PFSK-1 (cell line): ENCODE data around the gene CLN3.

Experiments used
- FOXP2 ChIP-seq: optimal IDR thresholded peaks from 2 replicates; pipeline ENCODE3; 2011; ENCODE audit warnings: borderline replicate concordance, control low read depth, inconsistent platforms; ENCODE audit not compliant: insufficient read depth; ENCODE audit errors: extremely low read length, extremely low read depth
- POLR2AphosphoS5 ChIP-seq: IDR thresholded peaks from 2 replicates; pipeline ENCODE4 v1.6.1; 2012; ENCODE audit warnings: low read depth, mild to moderate bottlenecking, control low read depth, low read length, moderate library complexity
- SIN3A ChIP-seq: IDR thresholded peaks from 2 replicates; pipeline ENCODE4 v1.6.1; 2012; ENCODE audit warnings: mild to moderate bottlenecking, low read length, moderate library complexity, borderline replicate concordance; ENCODE audit not compliant: insufficient read depth
- TAF1 ChIP-seq: IDR thresholded peaks from 2 replicates; pipeline ENCODE4 v1.6.1; 2012; ENCODE audit warnings: low read length, control low read depth, borderline replicate concordance; ENCODE audit not compliant: insufficient read depth
- TF ChIP-seq, protein P1 (sequence below), 2 experiments: IDR thresholded peaks; 2 replicates each; pipeline versions ENCODE4 v1.6.1 to v1.8.0; 2011 to 2012; ENCODE audit warnings: low read depth in 2 of 2, low read length in 2 of 2, control low read depth in 1 of 2, inconsistent platforms in 1 of 2, mild to moderate bottlenecking in 1 of 2, moderate library complexity in 1 of 2; ENCODE audit not compliant: insufficient read depth in 1 of 2

The CLN3 gene

GRCh38 chr16:28495098-28495793, 3.4 kb upstream of the CLN3 start:
- TF ChIP-seq, protein P1, sequence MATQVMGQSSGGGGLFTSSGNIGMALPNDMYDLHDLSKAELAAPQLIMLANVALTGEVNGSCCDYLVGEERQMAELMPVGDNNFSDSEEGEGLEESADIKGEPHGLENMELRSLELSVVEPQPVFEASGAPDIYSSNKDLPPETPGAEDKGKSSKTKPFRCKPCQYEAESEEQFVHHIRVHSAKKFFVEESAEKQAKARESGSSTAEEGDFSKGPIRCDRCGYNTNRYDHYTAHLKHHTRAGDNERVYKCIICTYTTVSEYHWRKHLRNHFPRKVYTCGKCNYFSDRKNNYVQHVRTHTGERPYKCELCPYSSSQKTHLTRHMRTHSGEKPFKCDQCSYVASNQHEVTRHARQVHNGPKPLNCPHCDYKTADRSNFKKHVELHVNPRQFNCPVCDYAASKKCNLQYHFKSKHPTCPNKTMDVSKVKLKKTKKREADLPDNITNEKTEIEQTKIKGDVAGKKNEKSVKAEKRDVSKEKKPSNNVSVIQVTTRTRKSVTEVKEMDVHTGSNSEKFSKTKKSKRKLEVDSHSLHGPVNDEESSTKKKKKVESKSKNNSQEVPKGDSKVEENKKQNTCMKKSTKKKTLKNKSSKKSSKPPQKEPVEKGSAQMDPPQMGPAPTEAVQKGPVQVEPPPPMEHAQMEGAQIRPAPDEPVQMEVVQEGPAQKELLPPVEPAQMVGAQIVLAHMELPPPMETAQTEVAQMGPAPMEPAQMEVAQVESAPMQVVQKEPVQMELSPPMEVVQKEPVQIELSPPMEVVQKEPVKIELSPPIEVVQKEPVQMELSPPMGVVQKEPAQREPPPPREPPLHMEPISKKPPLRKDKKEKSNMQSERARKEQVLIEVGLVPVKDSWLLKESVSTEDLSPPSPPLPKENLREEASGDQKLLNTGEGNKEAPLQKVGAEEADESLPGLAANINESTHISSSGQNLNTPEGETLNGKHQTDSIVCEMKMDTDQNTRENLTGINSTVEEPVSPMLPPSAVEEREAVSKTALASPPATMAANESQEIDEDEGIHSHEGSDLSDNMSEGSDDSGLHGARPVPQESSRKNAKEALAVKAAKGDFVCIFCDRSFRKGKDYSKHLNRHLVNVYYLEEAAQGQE (IDR thresholded peaks at IDR 0.05; ENCODE audit: insufficient read depth in 1 of 2, low read depth in 2 of 2, low read length in 2 of 2) = no peak
- TF ChIP-seq TAF1 = no peak
- no peak for TF ChIP-seq POLR2AphosphoS5
- TF ChIP-seq SIN3A = no peak
- no peak for TF ChIP-seq FOXP2

- TF ChIP-seq, protein P1 (IDR thresholded peaks at IDR 0.05; ENCODE audit: insufficient read depth in 1 of 2, low read depth in 2 of 2, low read length in 2 of 2) = no peak
- TF ChIP-seq SIN3A = no peak
- no peak for TF ChIP-seq TAF1
- TF ChIP-seq POLR2AphosphoS5 = no peak
- no peak for TF ChIP-seq FOXP2
Observed at GRCh38 chr16:28494121-28494851, 2.4 kb upstream of the CLN3 start, which contains the start of gene APOBR. APOBR (plus strand) TSS chr16:28494643; CDS start chr16:28494682, 39 bp downstream.

DNA sequence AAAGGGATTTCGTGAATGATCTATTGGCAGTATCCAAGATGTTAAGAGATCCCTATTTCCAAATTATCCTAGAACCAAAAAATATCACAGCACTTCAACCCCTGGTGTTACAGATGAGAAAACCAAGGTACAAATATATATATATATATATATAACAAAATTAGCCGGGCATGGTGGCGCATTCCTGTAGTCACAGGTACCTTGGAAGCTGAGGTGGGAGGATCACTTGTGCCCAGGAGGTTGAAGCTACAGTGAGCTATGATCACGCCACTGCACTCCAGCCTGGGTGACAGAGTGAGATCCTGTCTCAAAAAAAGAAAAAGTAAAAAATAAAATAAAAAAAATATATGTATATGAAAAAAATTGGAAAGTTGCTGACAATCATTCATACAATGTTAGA, 637 bp upstream of the CLN3 start:
- TF ChIP-seq SIN3A (no peak), POLR2AphosphoS5 (no peak), FOXP2 (no peak), TAF1 (no peak)
- TF ChIP-seq, protein P1 (IDR thresholded peaks at IDR 0.05; ENCODE audit: insufficient read depth in 1 of 2, low read depth in 2 of 2, low read length in 2 of 2) = no peak

DNA sequence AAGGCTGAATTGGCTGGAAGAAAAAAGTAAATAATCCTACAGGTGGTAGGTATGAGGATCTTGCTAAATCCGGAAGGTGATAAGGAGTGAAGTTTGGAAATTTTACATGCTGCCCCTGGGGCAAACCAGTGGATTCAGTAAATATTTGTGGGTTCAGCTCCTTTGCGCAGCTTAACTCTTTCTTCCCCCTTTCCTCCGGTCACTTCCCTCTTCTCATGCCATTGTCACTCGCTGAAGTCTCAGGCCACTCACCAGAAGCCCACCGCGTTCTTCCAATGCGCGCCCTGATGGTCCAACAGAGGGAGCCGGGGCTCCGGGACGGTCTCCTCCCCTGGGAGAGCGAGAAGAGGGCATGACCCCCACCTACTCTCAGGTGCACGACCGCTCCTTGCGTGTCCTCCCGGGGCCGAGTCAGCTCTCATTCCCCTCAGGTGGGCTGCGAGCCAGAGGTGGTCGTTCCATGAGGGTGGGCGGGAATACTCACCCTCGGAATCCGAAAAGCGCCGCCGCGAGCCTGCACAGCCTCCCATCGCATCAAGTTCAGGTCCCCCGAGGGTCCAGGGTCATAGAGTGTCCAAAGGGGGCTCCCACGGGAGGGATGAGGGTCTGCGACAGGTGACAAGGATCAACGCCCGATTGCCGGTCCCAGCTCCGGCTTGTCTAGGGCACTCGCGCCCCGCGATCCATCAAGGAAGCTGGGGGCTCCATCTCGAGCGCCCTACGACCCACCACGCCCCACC, 474 bp downstream of the CLN3 start:
- no peak for TF ChIP-seq TAF1
- TF ChIP-seq SIN3A = no peak
- TF ChIP-seq FOXP2 = no peak
- no peak for TF ChIP-seq POLR2AphosphoS5
- TF ChIP-seq, protein P1 (IDR thresholded peaks at IDR 0.05; ENCODE audit: insufficient read depth in 1 of 2, low read depth in 2 of 2, low read length in 2 of 2) = no peak
